ENCODE data around the gene TGFBR3L.

Gene TGFBR3L

DNA sequence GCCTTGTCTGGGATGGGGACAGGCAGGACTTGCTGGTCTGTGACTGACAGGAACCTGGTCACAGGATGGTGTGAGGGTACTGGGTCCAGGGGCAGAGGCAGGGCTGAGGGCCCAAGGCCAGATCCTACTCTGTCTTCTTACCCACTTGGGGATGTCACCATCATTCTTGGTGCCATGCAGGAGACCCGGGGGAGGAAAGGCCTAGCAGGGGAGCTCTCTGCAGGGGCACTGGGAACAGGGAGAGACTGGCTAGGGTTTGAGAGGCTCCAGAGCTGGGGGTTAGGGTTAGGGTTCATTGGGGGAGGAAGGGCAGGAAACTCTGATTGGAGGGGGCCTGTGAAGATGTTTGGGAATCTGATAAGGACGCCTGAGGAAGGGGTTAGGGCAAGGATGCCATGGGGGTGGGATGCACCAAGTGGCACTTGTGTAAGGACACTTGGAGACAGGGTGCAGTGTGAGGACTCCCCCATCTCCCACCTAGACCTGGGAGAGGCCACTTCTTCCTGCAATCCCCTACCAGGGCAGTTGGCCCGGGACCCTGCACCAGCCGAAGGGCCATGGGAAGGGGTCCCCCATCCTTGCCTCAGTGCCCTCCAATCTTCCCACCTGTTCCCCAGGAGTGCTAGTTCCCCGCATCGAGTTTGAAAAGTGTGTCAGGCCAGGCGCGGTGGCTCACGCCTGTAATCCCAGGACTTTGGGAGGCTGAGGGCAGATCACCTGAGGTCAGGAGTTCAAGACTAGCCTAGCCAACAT lies 47.4 kb upstream of the TGFBR3L start:
- ATAC-seq, result no peak
- TF ChIP-seq SNAI2 (CRISPR knock-in tag; IDR thresholded peaks at IDR 0.05) (no peak), ZNF70 (CRISPR knock-in tag; IDR thresholded peaks at IDR 0.05) (no peak), RARB (CRISPR knock-in tag; IDR thresholded peaks at IDR 0.05) (no peak), PPARA (CRISPR knock-in tag; IDR thresholded peaks at IDR 0.05; ENCODE audit: borderline replicate concordance) (no peak), ZFP3 (CRISPR knock-in tag; IDR thresholded peaks at IDR 0.05) (no peak), ZNF565 (CRISPR knock-in tag; conservative IDR thresholded peaks at IDR 0.05; ENCODE audit: low read depth) (no peak), TOX (CRISPR knock-in tag; IDR thresholded peaks at IDR 0.05; ENCODE audit: borderline replicate concordance) (no peak), BACH2 (CRISPR knock-in tag; IDR thresholded peaks at IDR 0.05; ENCODE audit: borderline replicate concordance) (no peak), OSR1 (CRISPR knock-in tag; IDR thresholded peaks at IDR 0.05) (no peak), ZC3H10 (CRISPR knock-in tag; IDR thresholded peaks at IDR 0.05) (no peak), ZFP30 (CRISPR knock-in tag; IDR thresholded peaks at IDR 0.05) (no peak), ZNF8 (CRISPR knock-in tag; IDR thresholded peaks at IDR 0.05) (no peak), ARNTL (CRISPR knock-in tag; IDR thresholded peaks at IDR 0.05; ENCODE audit: borderline replicate concordance, low read depth) (no peak), CSDC2 (CRISPR knock-in tag; IDR thresholded peaks at IDR 0.05) (no peak), TCF4 (CRISPR knock-in tag; IDR thresholded peaks at IDR 0.05; ENCODE audit: borderline replicate concordance) (no peak)
- TF ChIP-seq, protein P1, sequence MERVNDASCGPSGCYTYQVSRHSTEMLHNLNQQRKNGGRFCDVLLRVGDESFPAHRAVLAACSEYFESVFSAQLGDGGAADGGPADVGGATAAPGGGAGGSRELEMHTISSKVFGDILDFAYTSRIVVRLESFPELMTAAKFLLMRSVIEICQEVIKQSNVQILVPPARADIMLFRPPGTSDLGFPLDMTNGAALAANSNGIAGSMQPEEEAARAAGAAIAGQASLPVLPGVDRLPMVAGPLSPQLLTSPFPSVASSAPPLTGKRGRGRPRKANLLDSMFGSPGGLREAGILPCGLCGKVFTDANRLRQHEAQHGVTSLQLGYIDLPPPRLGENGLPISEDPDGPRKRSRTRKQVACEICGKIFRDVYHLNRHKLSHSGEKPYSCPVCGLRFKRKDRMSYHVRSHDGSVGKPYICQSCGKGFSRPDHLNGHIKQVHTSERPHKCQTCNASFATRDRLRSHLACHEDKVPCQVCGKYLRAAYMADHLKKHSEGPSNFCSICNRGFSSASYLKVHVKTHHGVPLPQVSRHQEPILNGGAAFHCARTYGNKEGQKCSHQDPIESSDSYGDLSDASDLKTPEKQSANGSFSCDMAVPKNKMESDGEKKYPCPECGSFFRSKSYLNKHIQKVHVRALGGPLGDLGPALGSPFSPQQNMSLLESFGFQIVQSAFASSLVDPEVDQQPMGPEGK (CRISPR knock-in tag; IDR thresholded peaks at IDR 0.05; ENCODE audit: borderline replicate concordance), result no peak
- TF ChIP-seq, protein P2, sequence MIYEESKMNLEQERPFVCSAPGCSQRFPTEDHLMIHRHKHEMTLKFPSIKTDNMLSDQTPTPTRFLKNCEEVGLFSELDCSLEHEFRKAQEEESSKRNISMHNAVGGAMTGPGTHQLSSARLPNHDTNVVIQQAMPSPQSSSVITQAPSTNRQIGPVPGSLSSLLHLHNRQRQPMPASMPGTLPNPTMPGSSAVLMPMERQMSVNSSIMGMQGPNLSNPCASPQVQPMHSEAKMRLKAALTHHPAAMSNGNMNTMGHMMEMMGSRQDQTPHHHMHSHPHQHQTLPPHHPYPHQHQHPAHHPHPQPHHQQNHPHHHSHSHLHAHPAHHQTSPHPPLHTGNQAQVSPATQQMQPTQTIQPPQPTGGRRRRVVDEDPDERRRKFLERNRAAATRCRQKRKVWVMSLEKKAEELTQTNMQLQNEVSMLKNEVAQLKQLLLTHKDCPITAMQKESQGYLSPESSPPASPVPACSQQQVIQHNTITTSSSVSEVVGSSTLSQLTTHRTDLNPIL (CRISPR knock-in tag; IDR thresholded peaks at IDR 0.05; ENCODE audit: low read depth), result no peak
- TF ChIP-seq, protein P3, sequence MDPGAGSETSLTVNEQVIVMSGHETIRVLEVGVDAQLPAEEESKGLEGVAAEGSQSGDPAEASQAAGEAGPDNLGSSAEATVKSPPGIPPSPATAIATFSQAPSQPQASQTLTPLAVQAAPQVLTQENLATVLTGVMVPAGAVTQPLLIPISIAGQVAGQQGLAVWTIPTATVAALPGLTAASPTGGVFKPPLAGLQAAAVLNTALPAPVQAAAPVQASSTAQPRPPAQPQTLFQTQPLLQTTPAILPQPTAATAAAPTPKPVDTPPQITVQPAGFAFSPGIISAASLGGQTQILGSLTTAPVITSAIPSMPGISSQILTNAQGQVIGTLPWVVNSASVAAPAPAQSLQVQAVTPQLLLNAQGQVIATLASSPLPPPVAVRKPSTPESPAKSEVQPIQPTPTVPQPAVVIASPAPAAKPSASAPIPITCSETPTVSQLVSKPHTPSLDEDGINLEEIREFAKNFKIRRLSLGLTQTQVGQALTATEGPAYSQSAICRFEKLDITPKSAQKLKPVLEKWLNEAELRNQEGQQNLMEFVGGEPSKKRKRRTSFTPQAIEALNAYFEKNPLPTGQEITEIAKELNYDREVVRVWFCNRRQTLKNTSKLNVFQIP (CRISPR knock-in tag; IDR thresholded peaks at IDR 0.05; ENCODE audit: borderline replicate concordance, low read depth), result no peak
- TF ChIP-seq, protein P4, sequence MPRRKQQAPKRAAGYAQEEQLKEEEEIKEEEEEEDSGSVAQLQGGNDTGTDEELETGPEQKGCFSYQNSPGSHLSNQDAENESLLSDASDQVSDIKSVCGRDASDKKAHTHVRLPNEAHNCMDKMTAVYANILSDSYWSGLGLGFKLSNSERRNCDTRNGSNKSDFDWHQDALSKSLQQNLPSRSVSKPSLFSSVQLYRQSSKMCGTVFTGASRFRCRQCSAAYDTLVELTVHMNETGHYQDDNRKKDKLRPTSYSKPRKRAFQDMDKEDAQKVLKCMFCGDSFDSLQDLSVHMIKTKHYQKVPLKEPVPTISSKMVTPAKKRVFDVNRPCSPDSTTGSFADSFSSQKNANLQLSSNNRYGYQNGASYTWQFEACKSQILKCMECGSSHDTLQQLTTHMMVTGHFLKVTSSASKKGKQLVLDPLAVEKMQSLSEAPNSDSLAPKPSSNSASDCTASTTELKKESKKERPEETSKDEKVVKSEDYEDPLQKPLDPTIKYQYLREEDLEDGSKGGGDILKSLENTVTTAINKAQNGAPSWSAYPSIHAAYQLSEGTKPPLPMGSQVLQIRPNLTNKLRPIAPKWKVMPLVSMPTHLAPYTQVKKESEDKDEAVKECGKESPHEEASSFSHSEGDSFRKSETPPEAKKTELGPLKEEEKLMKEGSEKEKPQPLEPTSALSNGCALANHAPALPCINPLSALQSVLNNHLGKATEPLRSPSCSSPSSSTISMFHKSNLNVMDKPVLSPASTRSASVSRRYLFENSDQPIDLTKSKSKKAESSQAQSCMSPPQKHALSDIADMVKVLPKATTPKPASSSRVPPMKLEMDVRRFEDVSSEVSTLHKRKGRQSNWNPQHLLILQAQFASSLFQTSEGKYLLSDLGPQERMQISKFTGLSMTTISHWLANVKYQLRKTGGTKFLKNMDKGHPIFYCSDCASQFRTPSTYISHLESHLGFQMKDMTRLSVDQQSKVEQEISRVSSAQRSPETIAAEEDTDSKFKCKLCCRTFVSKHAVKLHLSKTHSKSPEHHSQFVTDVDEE (CRISPR knock-in tag; IDR thresholded peaks at IDR 0.05), result no peak
- TF ChIP-seq, protein P5, sequence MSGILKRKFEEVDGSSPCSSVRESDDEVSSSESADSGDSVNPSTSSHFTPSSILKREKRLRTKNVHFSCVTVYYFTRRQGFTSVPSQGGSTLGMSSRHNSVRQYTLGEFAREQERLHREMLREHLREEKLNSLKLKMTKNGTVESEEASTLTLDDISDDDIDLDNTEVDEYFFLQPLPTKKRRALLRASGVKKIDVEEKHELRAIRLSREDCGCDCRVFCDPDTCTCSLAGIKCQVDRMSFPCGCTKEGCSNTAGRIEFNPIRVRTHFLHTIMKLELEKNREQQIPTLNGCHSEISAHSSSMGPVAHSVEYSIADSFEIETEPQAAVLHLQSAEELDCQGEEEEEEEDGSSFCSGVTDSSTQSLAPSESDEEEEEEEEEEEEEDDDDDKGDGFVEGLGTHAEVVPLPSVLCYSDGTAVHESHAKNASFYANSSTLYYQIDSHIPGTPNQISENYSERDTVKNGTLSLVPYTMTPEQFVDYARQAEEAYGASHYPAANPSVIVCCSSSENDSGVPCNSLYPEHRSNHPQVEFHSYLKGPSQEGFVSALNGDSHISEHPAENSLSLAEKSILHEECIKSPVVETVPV (CRISPR knock-in tag; IDR thresholded peaks at IDR 0.05), result no peak

DNA sequence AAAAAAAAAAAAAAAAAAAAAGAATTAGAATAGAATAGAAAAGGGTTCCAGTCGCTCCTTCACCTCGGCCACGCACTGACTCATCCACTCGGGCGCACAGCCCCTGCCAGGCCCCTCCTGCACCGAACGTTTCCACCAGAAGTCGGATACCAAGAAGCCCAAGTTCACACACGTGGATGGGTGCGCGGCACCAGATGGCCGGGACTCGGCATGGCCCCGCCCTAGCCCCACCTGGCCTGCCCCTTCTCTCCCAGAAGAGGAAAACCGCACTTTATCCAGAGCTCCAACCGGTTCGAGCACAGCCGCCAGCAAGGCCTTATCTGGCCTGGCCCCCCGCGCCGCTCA lies 46.3 kb upstream of the TGFBR3L start:
- no peak for ATAC-seq
- TF ChIP-seq, protein P1 (CRISPR knock-in tag; IDR thresholded peaks at IDR 0.05; ENCODE audit: borderline replicate concordance), result no peak
- TF ChIP-seq ZFP30 (CRISPR knock-in tag; IDR thresholded peaks at IDR 0.05), result no peak
- TF ChIP-seq PPARA (CRISPR knock-in tag; IDR thresholded peaks at IDR 0.05; ENCODE audit: borderline replicate concordance), result no peak
- TF ChIP-seq, protein P3 (CRISPR knock-in tag; IDR thresholded peaks at IDR 0.05; ENCODE audit: borderline replicate concordance, low read depth), result no peak
- no peak for TF ChIP-seq SNAI2 (CRISPR knock-in tag; IDR thresholded peaks at IDR 0.05)
- TF ChIP-seq ARNTL (CRISPR knock-in tag; IDR thresholded peaks at IDR 0.05; ENCODE audit: borderline replicate concordance, low read depth), result no peak
- TF ChIP-seq RARB (CRISPR knock-in tag; IDR thresholded peaks at IDR 0.05), result no peak
- no peak for TF ChIP-seq TOX (CRISPR knock-in tag; IDR thresholded peaks at IDR 0.05; ENCODE audit: borderline replicate concordance)
- no peak for TF ChIP-seq ESRRG (CRISPR knock-in tag; IDR thresholded peaks at IDR 0.05)
- TF ChIP-seq, protein P2 (CRISPR knock-in tag; IDR thresholded peaks at IDR 0.05; ENCODE audit: low read depth), result no peak
- TF ChIP-seq GLIS3 (CRISPR knock-in tag; IDR thresholded peaks at IDR 0.05), result no peak
- TF ChIP-seq, protein P5 (CRISPR knock-in tag; IDR thresholded peaks at IDR 0.05), result no peak
- TF ChIP-seq ZC3H10 (CRISPR knock-in tag; IDR thresholded peaks at IDR 0.05), result no peak
- TF ChIP-seq ZNF565 (CRISPR knock-in tag; conservative IDR thresholded peaks at IDR 0.05; ENCODE audit: low read depth), result no peak

Measured in SK-N-SH treated with all-trans-retinoic acid at 6 μM for 48 hours (cell line).